ENCODE data around the gene PDGFRB. TPM values are rescaled to one million over a fixed set of nuclear protein-coding genes. Genes with fewer than 3 reads are reported as not detected.

Gene PDGFRB
- total and polyA plus RNA-seq, 10 of the 15 experiments (the other 5 are each of a cell fraction or from before 2014, with no cell fraction given) = 0.02 to 3.0 (median 1.0) TPM

DNA sequence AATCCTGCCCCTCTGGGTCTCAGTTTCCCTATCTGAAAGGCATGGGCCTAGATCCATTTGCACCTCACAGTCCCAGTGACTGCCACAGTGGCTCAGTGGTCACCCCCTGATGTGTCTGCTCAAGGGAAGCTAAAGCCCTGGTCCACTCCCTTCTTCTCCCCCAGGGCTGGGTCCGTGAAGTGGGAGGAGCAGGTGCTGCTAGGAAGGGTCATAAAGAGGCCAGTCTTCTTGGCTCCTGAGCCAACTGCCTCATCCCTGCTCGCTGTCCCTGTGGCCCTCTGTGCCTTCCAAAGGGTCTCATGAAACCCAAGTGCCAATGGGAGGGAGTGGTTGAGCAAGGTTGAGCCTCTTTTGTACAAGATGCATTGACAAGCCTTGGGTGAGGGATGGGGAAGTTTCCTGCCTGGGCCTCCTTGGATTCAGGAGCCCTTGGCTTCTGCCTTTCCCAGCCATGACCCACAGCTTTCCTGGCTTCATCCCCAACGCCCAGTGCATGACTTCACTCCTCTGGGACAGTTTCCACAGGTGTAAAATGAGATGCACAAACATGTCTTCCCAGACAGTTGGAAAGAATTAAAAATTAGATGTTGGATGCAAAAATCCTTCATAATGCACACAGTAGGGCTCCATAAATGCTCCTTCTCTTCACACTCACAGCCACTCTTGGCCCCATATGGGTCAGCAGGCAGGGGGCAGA lies 32.6 kb upstream of the PDGFRB start:
- ChIA-PET POLR2A (no interaction called here), RAD21 (ENCODE audit: unreplicated experiment) (no interaction called here), CTCF (interaction anchor here (1.4 kb wide), 1 partner anchor 13 kb away, joined by 3 read pairs; no protein-coding TSS in a partner anchor), SMC1A (ENCODE audit: uncharacterized antibody, unreplicated experiment) (no interaction called here)
- Histone ChIP-seq H3K4me2 (ENCODE audit: control insufficient read depth, insufficient read depth) (no peak overlapping the region), H3K27me3 (replicated peaks in 1 of 2; ENCODE audit: control insufficient read depth in 2 of 2, insufficient read depth in 2 of 2, low read length in 1 of 2) (peaks cover 0 to 5% of the 10 kb centered on the region in 2 experiments; a peak in 3 of 4 replicates), H3K36me3 (ENCODE audit: control insufficient read depth in 2 of 2, insufficient read depth in 2 of 2, low read length in 1 of 2) (no peaks in the 10 kb centered on the region), H4K20me1 (ENCODE audit: control insufficient read depth, insufficient read depth) (no peaks in the 10 kb centered on the region), H3K4me3 (no peak overlapping the region), H2AFZ (ENCODE audit: control insufficient read depth, low read depth, low read length) (no peak overlapping the region), H3K9me3 (replicated peaks; ENCODE audit: control insufficient read depth, insufficient read depth, low read length) (no peaks in the 10 kb centered on the region), H3K27ac (ENCODE audit: control insufficient read depth, insufficient read depth) (no peak overlapping the region), H3K9ac (ENCODE audit: control insufficient read depth, insufficient read depth, low read length) (no peak overlapping the region), H3K79me2 (ENCODE audit: control insufficient read depth, insufficient read depth, low read length) (no peaks in the 10 kb centered on the region), H3K4me1 (ENCODE audit: control insufficient read depth, insufficient read depth, low read length) (no peaks in the 10 kb centered on the region)
- in situ Hi-C loops (cut with MboI) = no loop called here
- WGBS (ENCODE audit: insufficient coverage, insufficient replicate concordance, low lambda C conversion rate, missing lambda C conversion rate) = 0% methylated on average over 3 of the region's 3 CpGs
- DNase-seq (ENCODE audit: low read depth, low spot score) (no peak), ATAC-seq (no peak), FAIRE-seq (no peak)
- TF ChIP-seq, protein P1, sequence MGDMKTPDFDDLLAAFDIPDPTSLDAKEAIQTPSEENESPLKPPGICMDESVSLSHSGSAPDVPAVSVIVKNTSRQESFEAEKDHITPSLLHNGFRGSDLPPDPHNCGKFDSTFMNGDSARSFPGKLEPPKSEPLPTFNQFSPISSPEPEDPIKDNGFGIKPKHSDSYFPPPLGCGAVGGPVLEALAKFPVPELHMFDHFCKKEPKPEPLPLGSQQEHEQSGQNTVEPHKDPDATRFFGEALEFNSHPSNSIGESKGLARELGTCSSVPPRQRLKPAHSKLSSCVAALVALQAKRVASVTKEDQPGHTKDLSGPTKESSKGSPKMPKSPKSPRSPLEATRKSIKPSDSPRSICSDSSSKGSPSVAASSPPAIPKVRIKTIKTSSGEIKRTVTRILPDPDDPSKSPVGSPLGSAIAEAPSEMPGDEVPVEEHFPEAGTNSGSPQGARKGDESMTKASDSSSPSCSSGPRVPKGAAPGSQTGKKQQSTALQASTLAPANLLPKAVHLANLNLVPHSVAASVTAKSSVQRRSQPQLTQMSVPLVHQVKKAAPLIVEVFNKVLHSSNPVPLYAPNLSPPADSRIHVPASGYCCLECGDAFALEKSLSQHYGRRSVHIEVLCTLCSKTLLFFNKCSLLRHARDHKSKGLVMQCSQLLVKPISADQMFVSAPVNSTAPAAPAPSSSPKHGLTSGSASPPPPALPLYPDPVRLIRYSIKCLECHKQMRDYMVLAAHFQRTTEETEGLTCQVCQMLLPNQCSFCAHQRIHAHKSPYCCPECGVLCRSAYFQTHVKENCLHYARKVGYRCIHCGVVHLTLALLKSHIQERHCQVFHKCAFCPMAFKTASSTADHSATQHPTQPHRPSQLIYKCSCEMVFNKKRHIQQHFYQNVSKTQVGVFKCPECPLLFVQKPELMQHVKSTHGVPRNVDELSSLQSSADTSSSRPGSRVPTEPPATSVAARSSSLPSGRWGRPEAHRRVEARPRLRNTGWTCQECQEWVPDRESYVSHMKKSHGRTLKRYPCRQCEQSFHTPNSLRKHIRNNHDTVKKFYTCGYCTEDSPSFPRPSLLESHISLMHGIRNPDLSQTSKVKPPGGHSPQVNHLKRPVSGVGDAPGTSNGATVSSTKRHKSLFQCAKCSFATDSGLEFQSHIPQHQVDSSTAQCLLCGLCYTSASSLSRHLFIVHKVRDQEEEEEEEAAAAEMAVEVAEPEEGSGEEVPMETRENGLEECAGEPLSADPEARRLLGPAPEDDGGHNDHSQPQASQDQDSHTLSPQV (IDR thresholded peaks at IDR 0.05) = no peak
- TF ChIP-seq, protein P2, sequence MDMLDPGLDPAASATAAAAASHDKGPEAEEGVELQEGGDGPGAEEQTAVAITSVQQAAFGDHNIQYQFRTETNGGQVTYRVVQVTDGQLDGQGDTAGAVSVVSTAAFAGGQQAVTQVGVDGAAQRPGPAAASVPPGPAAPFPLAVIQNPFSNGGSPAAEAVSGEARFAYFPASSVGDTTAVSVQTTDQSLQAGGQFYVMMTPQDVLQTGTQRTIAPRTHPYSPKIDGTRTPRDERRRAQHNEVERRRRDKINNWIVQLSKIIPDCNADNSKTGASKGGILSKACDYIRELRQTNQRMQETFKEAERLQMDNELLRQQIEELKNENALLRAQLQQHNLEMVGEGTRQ (IDR thresholded peaks at IDR 0.05; ENCODE audit: borderline replicate concordance, low read depth, low read length) = no peak
- TF ChIP-seq, protein P3, sequence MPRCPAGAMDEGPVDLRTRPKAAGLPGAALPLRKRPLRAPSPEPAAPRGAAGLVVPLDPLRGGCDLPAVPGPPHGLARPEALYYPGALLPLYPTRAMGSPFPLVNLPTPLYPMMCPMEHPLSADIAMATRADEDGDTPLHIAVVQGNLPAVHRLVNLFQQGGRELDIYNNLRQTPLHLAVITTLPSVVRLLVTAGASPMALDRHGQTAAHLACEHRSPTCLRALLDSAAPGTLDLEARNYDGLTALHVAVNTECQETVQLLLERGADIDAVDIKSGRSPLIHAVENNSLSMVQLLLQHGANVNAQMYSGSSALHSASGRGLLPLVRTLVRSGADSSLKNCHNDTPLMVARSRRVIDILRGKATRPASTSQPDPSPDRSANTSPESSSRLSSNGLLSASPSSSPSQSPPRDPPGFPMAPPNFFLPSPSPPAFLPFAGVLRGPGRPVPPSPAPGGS (IDR thresholded peaks at IDR 0.05; ENCODE audit: borderline replicate concordance, insufficient read depth, low read depth, low read length, poor library complexity, severe bottlenecking) = no peak
- BruUV-seq (replicated peaks) = no TSS peak
- intact Hi-C loops (cut with micrococcal nuclease; ENCODE audit: unreplicated experiment) = no loop called here
